Osteoblast (primary cell): ENCODE results near the gene TMC2. TPM values are rescaled to one million over a fixed set of nuclear protein-coding genes. Genes with fewer than 3 reads are reported as not detected.

Experiments used
- DNase-seq: peaks from one replicate; pipeline ENCODE4 v3.0.0; 2011; ENCODE audit warnings: low spot score, mixed read lengths; ENCODE audit not compliant: insufficient read length; ENCODE audit errors: missing footprints
- H2AFZ ChIP-seq: 2 replicates; pipeline ENCODE4 v1.6.0; 2011; ENCODE audit warnings: mild to moderate bottlenecking, low read length
- H3K27ac ChIP-seq: 2 replicates; pipeline ENCODE4 v1.5.1; 2011; ENCODE audit warnings: mild to moderate bottlenecking, low read depth, low read length, moderate library complexity
- H3K27me3 ChIP-seq: 2 replicates; pipeline ENCODE4 v1.6.0; 2012; ENCODE audit warnings: mild to moderate bottlenecking, control low read depth, inconsistent platforms, low read length, moderate library complexity; ENCODE audit not compliant: insufficient read depth
- H3K36me3 ChIP-seq: 2 replicates; pipeline ENCODE4 v1.5.1; 2011; ENCODE audit warnings: mild to moderate bottlenecking, low read length, control low read depth, moderate library complexity; ENCODE audit not compliant: insufficient read depth
- H3K4me1 ChIP-seq: 2 replicates; pipeline ENCODE4 v1.5.1; 2011; ENCODE audit warnings: mild to moderate bottlenecking, low read length, control low read depth, moderate library complexity; ENCODE audit not compliant: insufficient read depth
- H3K4me2 ChIP-seq: 2 replicates; pipeline ENCODE4 v1.6.0; 2011; ENCODE audit warnings: mild to moderate bottlenecking, low read length; ENCODE audit not compliant: insufficient read depth
- H3K4me3 ChIP-seq: fragments of 200-600 bp; sonication (generic); 3 replicates; pipeline ENCODE4 v1.5.1; 2012; ENCODE audit warnings: mild to moderate bottlenecking, low read length, inconsistent platforms; ENCODE audit not compliant: insufficient read depth
- H3K79me2 ChIP-seq: 2 replicates; pipeline ENCODE4 v1.6.0; 2012; ENCODE audit warnings: mild to moderate bottlenecking, low read length, control low read depth, inconsistent platforms; ENCODE audit not compliant: insufficient read depth
- H3K9me3 ChIP-seq: 2 replicates; pipeline ENCODE4 v1.5.1; 2011; ENCODE audit warnings: low read depth, low read length, control low read depth
- H4K20me1 ChIP-seq: 2 replicates; pipeline ENCODE4 v1.6.0; 2012; ENCODE audit warnings: mild to moderate bottlenecking, low read length, control low read depth; ENCODE audit not compliant: insufficient read depth
- total RNA-seq: library from RNA; depleted of rRNA; stranded (reverse); fragments of >200 nt; gene quantifications from 2 replicates; pipeline ENCODE4 v1.2.3, GENCODE V29; 2012
- TF ChIP-seq, protein P1 (sequence below): IDR thresholded peaks from 2 replicates; pipeline ENCODE4 v1.5.1; 2011; ENCODE audit warnings: mild to moderate bottlenecking, low read depth, low read length, moderate library complexity; ENCODE audit errors: extremely low read depth

Gene TMC2
- total RNA-seq, 1 donor = not detected

DNA sequence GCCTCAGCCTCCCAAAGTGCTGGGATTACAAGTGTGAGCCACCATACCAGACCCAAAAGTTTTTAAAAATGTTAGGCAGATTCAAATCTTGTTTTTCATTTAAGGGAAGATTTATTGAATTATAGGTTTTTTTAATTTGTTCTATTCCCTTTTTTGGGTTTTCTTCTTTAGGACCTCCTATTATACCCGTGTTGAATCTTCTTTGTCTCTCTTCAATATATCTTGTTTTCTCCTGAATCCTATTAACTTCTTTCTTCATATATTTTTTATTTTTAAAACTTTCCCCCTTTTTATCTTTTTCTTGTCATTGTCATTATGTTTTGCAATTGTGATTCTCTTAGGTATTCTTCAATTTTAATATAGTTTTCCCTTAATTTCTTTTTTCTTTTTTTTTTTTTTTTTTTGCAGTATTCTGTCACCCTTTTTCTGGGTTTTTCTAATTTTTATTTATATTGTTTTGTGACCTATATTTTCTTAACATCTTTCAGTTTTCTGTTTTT is 70.2 kb downstream of the TMC2 start:
- TF ChIP-seq, protein P1, sequence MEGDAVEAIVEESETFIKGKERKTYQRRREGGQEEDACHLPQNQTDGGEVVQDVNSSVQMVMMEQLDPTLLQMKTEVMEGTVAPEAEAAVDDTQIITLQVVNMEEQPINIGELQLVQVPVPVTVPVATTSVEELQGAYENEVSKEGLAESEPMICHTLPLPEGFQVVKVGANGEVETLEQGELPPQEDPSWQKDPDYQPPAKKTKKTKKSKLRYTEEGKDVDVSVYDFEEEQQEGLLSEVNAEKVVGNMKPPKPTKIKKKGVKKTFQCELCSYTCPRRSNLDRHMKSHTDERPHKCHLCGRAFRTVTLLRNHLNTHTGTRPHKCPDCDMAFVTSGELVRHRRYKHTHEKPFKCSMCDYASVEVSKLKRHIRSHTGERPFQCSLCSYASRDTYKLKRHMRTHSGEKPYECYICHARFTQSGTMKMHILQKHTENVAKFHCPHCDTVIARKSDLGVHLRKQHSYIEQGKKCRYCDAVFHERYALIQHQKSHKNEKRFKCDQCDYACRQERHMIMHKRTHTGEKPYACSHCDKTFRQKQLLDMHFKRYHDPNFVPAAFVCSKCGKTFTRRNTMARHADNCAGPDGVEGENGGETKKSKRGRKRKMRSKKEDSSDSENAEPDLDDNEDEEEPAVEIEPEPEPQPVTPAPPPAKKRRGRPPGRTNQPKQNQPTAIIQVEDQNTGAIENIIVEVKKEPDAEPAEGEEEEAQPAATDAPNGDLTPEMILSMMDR = no peak
- Histone ChIP-seq H3K4me1 (peaks cover 6% of the 10 kb centered on the region), H4K20me1 (no peaks in the 10 kb centered on the region), H3K4me3 (no peak overlapping the region), H3K27ac (no peak overlapping the region), H3K36me3 (no peaks in the 10 kb centered on the region), H3K27me3 (peaks cover 4% of the 10 kb centered on the region), H3K4me2 (no peak overlapping the region), H2AFZ (no peak overlapping the region), H3K79me2 (no peaks in the 10 kb centered on the region), H3K9me3 (no peaks in the 10 kb centered on the region)
- no peak for DNase-seq

DNA sequence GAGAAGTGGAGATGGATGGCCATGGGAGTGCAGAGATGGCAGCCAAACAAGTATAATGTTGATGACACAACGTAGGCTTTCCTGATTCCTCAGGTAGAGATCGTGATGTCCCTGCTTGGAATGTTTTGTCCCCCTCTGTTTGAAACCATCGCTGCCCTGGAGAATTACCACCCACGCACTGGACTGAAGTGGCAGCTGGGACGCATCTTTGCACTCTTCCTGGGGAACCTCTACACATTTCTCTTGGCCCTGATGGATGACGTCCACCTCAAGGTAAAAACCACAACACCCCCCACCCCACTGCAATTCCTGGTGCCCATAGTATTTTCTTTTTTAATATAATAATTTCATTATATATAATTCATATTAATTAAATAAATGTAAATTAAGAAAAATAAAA is 74.0 kb downstream of the TMC2 start:
- Histone ChIP-seq H2AFZ (no peak overlapping the region), H3K4me3 (no peak overlapping the region), H3K36me3 (no peaks in the 10 kb centered on the region), H3K27ac (no peak overlapping the region), H4K20me1 (no peaks in the 10 kb centered on the region), H3K79me2 (no peaks in the 10 kb centered on the region), H3K4me2 (no peak overlapping the region), H3K27me3 (peaks cover 17% of the 10 kb centered on the region), H3K9me3 (no peaks in the 10 kb centered on the region), H3K4me1 (no peaks in the 10 kb centered on the region)
- TF ChIP-seq, protein P1 = no peak
- no peak for DNase-seq

DNA sequence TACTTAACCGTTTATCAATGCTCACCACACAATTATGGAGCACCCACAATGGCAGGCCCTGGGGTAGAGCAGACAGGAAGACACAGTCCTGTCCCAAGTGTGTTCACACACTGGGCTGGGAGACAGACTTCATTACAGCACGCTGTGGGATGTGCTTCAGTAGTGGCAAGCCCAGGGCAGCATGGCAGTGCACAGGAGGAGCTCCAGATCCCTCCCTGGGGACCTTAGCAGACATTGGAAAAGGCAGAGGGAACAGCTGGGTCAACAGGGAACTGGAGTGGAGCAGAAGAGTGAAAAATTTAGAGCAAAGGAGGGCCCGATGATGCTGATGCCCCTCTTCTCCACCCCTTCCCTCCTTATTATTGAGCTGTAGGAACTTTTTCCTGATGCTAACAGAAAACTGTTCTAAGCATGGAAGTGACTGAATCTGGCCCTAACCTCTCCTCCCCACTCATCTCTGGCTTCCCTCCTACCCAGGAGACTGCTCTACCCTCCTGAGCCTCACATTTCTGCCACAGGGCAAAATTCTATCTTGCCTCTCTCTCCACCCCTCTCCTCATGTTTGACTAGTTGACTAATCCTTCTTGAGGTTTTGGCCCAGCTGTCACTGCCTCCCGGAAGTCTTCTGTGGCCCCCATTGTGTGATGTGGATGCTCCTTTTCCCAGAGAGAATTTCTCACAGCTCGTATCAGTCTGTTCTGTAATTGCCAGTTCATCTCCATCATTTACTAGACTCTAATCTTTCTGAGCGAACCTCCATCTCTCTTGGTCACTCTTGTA is 74.8 kb downstream of the TMC2 start:
- Histone ChIP-seq H3K79me2 (no peaks in the 10 kb centered on the region), H2AFZ (no peak overlapping the region), H3K4me2 (no peak overlapping the region), H3K36me3 (no peaks in the 10 kb centered on the region), H3K4me3 (no peak overlapping the region), H3K27ac (no peak overlapping the region), H3K9me3 (no peaks in the 10 kb centered on the region), H3K27me3 (peaks cover 19% of the 10 kb centered on the region), H3K4me1 (no peaks in the 10 kb centered on the region), H4K20me1 (no peaks in the 10 kb centered on the region)
- no peak for DNase-seq
- TF ChIP-seq, protein P1 = no peak

DNA sequence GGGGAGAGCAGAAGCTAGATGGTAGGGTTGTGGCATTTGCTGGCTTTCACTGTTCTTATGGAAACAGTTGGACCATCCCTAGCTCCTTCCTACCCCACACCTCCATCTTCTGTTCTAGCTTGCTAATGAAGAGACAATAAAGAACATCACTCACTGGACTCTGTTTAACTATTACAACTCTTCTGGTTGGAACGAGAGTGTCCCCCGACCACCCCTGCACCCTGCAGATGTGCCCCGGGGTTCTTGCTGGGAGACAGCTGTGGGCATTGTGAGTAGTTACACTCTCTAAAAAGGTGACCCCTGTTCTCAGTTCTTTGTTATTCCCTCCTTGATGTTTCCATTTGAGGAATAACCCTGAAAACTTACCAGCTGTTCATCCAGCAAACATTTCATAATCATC is 75.7 kb downstream of the TMC2 start:
- TF ChIP-seq, protein P1 = no peak
- Histone ChIP-seq H3K4me1 (no peaks in the 10 kb centered on the region), H3K9me3 (no peaks in the 10 kb centered on the region), H3K36me3 (no peaks in the 10 kb centered on the region), H3K4me3 (no peak overlapping the region), H2AFZ (no peak overlapping the region), H4K20me1 (no peaks in the 10 kb centered on the region), H3K27me3 (peaks cover 26% of the 10 kb centered on the region), H3K79me2 (no peaks in the 10 kb centered on the region), H3K4me2 (no peak overlapping the region), H3K27ac (no peak overlapping the region)
- no peak for DNase-seq
